NCI-H69 (cell line): ENCODE measurements around the gene NKTR.

ENCODE experiments used
- DNase-seq: peaks from one replicate; lab custom pipeline; 2025; lab: John Stamatoyannopoulos, UW

The NKTR gene

GRCh38 chr3:42694366-42694765, 93.9 kb downstream of the NKTR start:
- no peak for DNase-seq

- DNase-seq, result no peak
Measured at GRCh38 chr3:42696356-42697288, 96.1 kb downstream of the NKTR start.

- DNase-seq, result no peak
Measured at GRCh38 chr3:42697289-42698051, 97.0 kb downstream of the NKTR start.
